Progenitor cell of endocrine pancreas (in vitro differentiated cells): ENCODE data around the gene TKT. TPM values are rescaled to one million over a fixed set of nuclear protein-coding genes. Genes with fewer than 3 reads are reported as not detected.
A peak's percentile ranks its signal among the peaks of the same experiment; 100 is the strongest.

ENCODE experiments used
- DNase-seq: peaks from one replicate; pipeline ENCODE4 v3.0.0; 2021; ENCODE audit warnings: low spot score; ENCODE audit not compliant: unreplicated experiment
- H3K27ac Mint-ChIP-seq: 2 replicates; pipeline ENCODE4 v1.8.0; 2021; ENCODE audit warnings: mild to moderate bottlenecking, moderate library complexity, mixed read lengths
- H3K27me3 Mint-ChIP-seq: 2 replicates; pipeline ENCODE4 v1.8.0; 2021; ENCODE audit warnings: mixed read lengths
- H3K36me3 Mint-ChIP-seq: 2 replicates; pipeline ENCODE4 v1.8.0; 2022; ENCODE audit warnings: mixed read lengths; ENCODE audit not compliant: insufficient read depth
- H3K4me1 Mint-ChIP-seq: 2 replicates; pipeline ENCODE4 v1.8.0; 2021; ENCODE audit warnings: low read depth, mixed read lengths
- H3K4me3 Mint-ChIP-seq: 2 replicates; pipeline ENCODE4 v1.8.0; 2021; ENCODE audit warnings: low read depth, mild to moderate bottlenecking, moderate library complexity, mixed read lengths
- H3K9me3 Mint-ChIP-seq: 2 replicates; pipeline ENCODE4 v1.8.0; 2021; ENCODE audit warnings: low read depth, mixed read lengths
- CTCF ChIP-seq: fragments of 200-600 bp; sonication (generic); IDR thresholded peaks from one replicate; pipeline ENCODE4 v1.5.0; 2021; ENCODE audit warnings: antibody characterized with exemption, mild to moderate bottlenecking; ENCODE audit not compliant: unreplicated experiment
- total RNA-seq: library from RNA; stranded (reverse); gene quantifications from 2 replicates; pipeline ENCODE4 v1.2.1, GENCODE V29; 2021

TKT gene
- total RNA-seq, 1 donor from 2014 or later: 250 TPM

GRCh38 chr3:53234841-53235232 lies 21.0 kb downstream of the TKT start:
- Mint-ChIP-seq H3K27me3 (no peaks in the 10 kb centered on the region), H3K9me3 (no peaks in the 10 kb centered on the region), H3K4me1 (no peaks in the 10 kb centered on the region), H3K4me3 (no peak overlapping the region), H3K27ac (no peak overlapping the region), H3K36me3 (peaks cover 10% of the 10 kb centered on the region)
- TF ChIP-seq CTCF: no peak
- no peak for DNase-seq

GRCh38 chr3:53234130-53234840 lies 21.5 kb downstream of the TKT start:
- DNase-seq: no peak
- H3K9me3 Mint-ChIP-seq: no peaks in the 10 kb centered on the region
- peak overlapping the region; percentile 86 for H3K27ac Mint-ChIP-seq

GRCh38 chr3:53232641-53233377 lies 23.0 kb downstream of the TKT start:
- no peaks in the 10 kb centered on the region for H3K9me3 Mint-ChIP-seq
- H3K27ac Mint-ChIP-seq: peak overlapping the region; percentile 35
- DNase-seq: no peak
- H3K4me1 Mint-ChIP-seq: no peaks in the 10 kb centered on the region
- no peaks in the 10 kb centered on the region for H3K27me3 Mint-ChIP-seq
- TF ChIP-seq CTCF: no peak
- H3K4me3 Mint-ChIP-seq: no peak overlapping the region
- H3K36me3 Mint-ChIP-seq: peaks cover 5% of the 10 kb centered on the region

More at GRCh38 chr3:53234130-53234840, 21.5 kb downstream of the TKT start:
- H3K4me3 Mint-ChIP-seq: no peak overlapping the region
- H3K4me1 Mint-ChIP-seq: no peaks in the 10 kb centered on the region
- peaks cover 7% of the 10 kb centered on the region for H3K36me3 Mint-ChIP-seq
- no peaks in the 10 kb centered on the region for H3K27me3 Mint-ChIP-seq
- TF ChIP-seq CTCF: no peak

GRCh38 chr3:53231532-53232511 lies 24.0 kb downstream of the TKT start:
- Mint-ChIP-seq H3K36me3 (peaks cover 9% of the 10 kb centered on the region), H3K4me1 (no peaks in the 10 kb centered on the region), H3K9me3 (no peaks in the 10 kb centered on the region), H3K4me3 (no peak overlapping the region), H3K27me3 (no peaks in the 10 kb centered on the region), H3K27ac (no peak overlapping the region)
- TF ChIP-seq CTCF: no peak
- no peak for DNase-seq

- H3K36me3 Mint-ChIP-seq: peaks cover 11% of the 10 kb centered on the region
- H3K27ac Mint-ChIP-seq: no peak overlapping the region
- no peaks in the 10 kb centered on the region for H3K27me3 Mint-ChIP-seq
- no peak for TF ChIP-seq CTCF
- H3K9me3 Mint-ChIP-seq: no peaks in the 10 kb centered on the region
- H3K4me1 Mint-ChIP-seq: no peaks in the 10 kb centered on the region
- no peak for DNase-seq
- no peak overlapping the region for H3K4me3 Mint-ChIP-seq
These were observed 25.0 kb downstream of the TKT start for GRCh38 chr3:53230789-53231188.
